WTC11 (cell line): ENCODE data around the gene RGMA. TPM values are rescaled to one million over a fixed set of nuclear protein-coding genes. Genes with fewer than 3 reads are reported as not detected.

Source experiments
- ATAC-seq: fragments of 200-7000 bp; cut with Tn5 transposase; 2 replicates; pipeline ENCODE4 v1.10.0; 2021; ENCODE audit warnings: mild to moderate bottlenecking, moderate library complexity
- CTCF ChIA-PET: fragments of 300-600 bp; sonication (Branson Sonifier 250); formaldehyde crosslinking; loops from one replicate; lab custom pipeline; 2021; ENCODE audit warnings: antibody characterized with exemption; lab: Charles Lee
- POLR2A ChIA-PET: fragments of 350-600 bp; sonication (Branson Sonifier 250); formaldehyde crosslinking; loops from one replicate; lab custom pipeline; 2021; ENCODE audit warnings: antibody characterized with exemption; lab: Charles Lee
- DNase-seq: peaks from one replicate; pipeline ENCODE4 v3.0.0; 2021; ENCODE audit warnings: low spot score
- H3K27ac Mint-ChIP-seq: 2 replicates; pipeline ENCODE4 v1.8.0; 2021; ENCODE audit warnings: mixed read lengths
- H3K27me3 Mint-ChIP-seq: 2 replicates; pipeline ENCODE4 v1.8.0; 2021; ENCODE audit warnings: low read depth, mild to moderate bottlenecking, moderate library complexity, mixed read lengths
- H3K36me3 Mint-ChIP-seq: 2 replicates; pipeline ENCODE4 v1.8.0; 2021; ENCODE audit warnings: mixed read lengths
- H3K4me1 Mint-ChIP-seq: 2 replicates; pipeline ENCODE4 v1.8.0; 2022; ENCODE audit warnings: mixed read lengths
- H3K4me3 Mint-ChIP-seq: 2 replicates; pipeline ENCODE4 v1.8.0; 2021; ENCODE audit warnings: mild to moderate bottlenecking, moderate library complexity, mixed read lengths
- H3K9me3 Mint-ChIP-seq: 2 replicates; pipeline ENCODE4 v1.8.0; 2021; ENCODE audit warnings: mixed read lengths
- AR ChIP-seq: fragments of 250-450 bp; sonication (Bioruptor Pico); IDR thresholded peaks from 2 replicates; pipeline ENCODE4 v1.9.0; 2021; ENCODE audit warnings: mild to moderate bottlenecking
- GABPB1 ChIP-seq: sonication (generic); formaldehyde crosslinking; IDR thresholded peaks from 2 replicates; pipeline ENCODE4 v1.8.1; 2023; ENCODE audit warnings: mild to moderate bottlenecking, missing genetic modification reagents
- GRHL2 ChIP-seq: fragments of 250-450 bp; sonication (Bioruptor Pico); IDR thresholded peaks from 2 replicates; pipeline ENCODE4 v1.8.0; 2022; ENCODE audit warnings: mild to moderate bottlenecking, moderate library complexity; ENCODE audit not compliant: insufficient replicate concordance, severe bottlenecking
- IRF2 ChIP-seq: sonication (generic); formaldehyde crosslinking; IDR thresholded peaks from 2 replicates; pipeline ENCODE4 v1.8.0; 2022; ENCODE audit warnings: low read depth, missing genetic modification reagents, borderline replicate concordance
- JAZF1 ChIP-seq: fragments of 250-450 bp; sonication (Bioruptor Pico); IDR thresholded peaks from 2 replicates; pipeline ENCODE4 v1.9.0; 2021; ENCODE audit warnings: moderate library complexity, mild to moderate bottlenecking, inconsistent platforms
- KAT7 ChIP-seq: sonication (generic); formaldehyde crosslinking; IDR thresholded peaks from 2 replicates; pipeline ENCODE4 v1.8.1; 2023; ENCODE audit warnings: missing genetic modification reagents, mild to moderate bottlenecking, borderline replicate concordance
- MLX ChIP-seq: sonication (generic); formaldehyde crosslinking; IDR thresholded peaks from 2 replicates; pipeline ENCODE4 v1.8.1; 2023; ENCODE audit warnings: mild to moderate bottlenecking, missing genetic modification reagents, moderate library complexity
- NFATC4 ChIP-seq: fragments of 250-450 bp; sonication (Bioruptor Pico); IDR thresholded peaks from 2 replicates; pipeline ENCODE4 v1.9.0; 2021; ENCODE audit warnings: mild to moderate bottlenecking
- NR1H2 ChIP-seq: sonication (generic); formaldehyde crosslinking; IDR thresholded peaks from 2 replicates; pipeline ENCODE4 v1.9.0; 2021; ENCODE audit warnings: mild to moderate bottlenecking, moderate library complexity, missing genetic modification reagents
- NR3C1 ChIP-seq: sonication (generic); formaldehyde crosslinking; conservative IDR thresholded peaks from 2 replicates; pipeline ENCODE4 v1.8.1; 2023; ENCODE audit warnings: low read depth, mild to moderate bottlenecking, missing genetic modification reagents
- PRRX2 ChIP-seq: fragments of 250-450 bp; sonication (Bioruptor Pico); IDR thresholded peaks from 2 replicates; pipeline ENCODE4 v1.8.0; 2021; ENCODE audit warnings: mild to moderate bottlenecking
- RORB ChIP-seq: fragments of 250-450 bp; sonication (Bioruptor Pico); IDR thresholded peaks from 2 replicates; pipeline ENCODE4 v1.9.0; 2021; ENCODE audit warnings: mild to moderate bottlenecking
- TP53 ChIP-seq: sonication (generic); formaldehyde crosslinking; IDR thresholded peaks from 2 replicates; pipeline ENCODE4 v1.8.1; 2023; ENCODE audit warnings: mild to moderate bottlenecking, missing genetic modification reagents
- ZBTB21 ChIP-seq: sonication (generic); formaldehyde crosslinking; IDR thresholded peaks from 2 replicates; pipeline ENCODE4 v1.8.1; 2023; ENCODE audit warnings: mild to moderate bottlenecking, missing genetic modification reagents, borderline replicate concordance
- ZNF121 ChIP-seq: sonication (generic); formaldehyde crosslinking; IDR thresholded peaks from 2 replicates; pipeline ENCODE4 v1.8.0; 2023; ENCODE audit warnings: missing genetic modification reagents
- ZNF396 ChIP-seq: fragments of 250-450 bp; sonication (Bioruptor Pico); IDR thresholded peaks from 2 replicates; pipeline ENCODE4 v1.8.0; 2021; ENCODE audit warnings: mild to moderate bottlenecking, moderate library complexity, borderline replicate concordance
- ZNF671 ChIP-seq: fragments of 250-450 bp; sonication (Bioruptor Pico); IDR thresholded peaks from 2 replicates; pipeline ENCODE4 v1.8.0; 2021; ENCODE audit warnings: mild to moderate bottlenecking
- total RNA-seq: library from RNA; stranded (reverse); gene quantifications from 3 replicates; pipeline ENCODE4 v1.2.3, GENCODE V29; 2021
- TF ChIP-seq, protein P1 (sequence below): sonication (generic); formaldehyde crosslinking; conservative IDR thresholded peaks from 2 replicates; pipeline ENCODE4 v1.8.1; 2022; ENCODE audit warnings: mild to moderate bottlenecking, missing genetic modification reagents
- TF ChIP-seq, protein P2 (sequence below): sonication (generic); formaldehyde crosslinking; IDR thresholded peaks from 2 replicates; pipeline ENCODE4 v1.8.0; 2022; ENCODE audit warnings: mild to moderate bottlenecking, missing genetic modification reagents
- TF ChIP-seq, protein P3 (sequence below): sonication (generic); formaldehyde crosslinking; IDR thresholded peaks from 2 replicates; pipeline ENCODE4 v1.8.0; 2022; ENCODE audit warnings: missing genetic modification reagents
- TF ChIP-seq, protein P4 (sequence below): fragments of 250-450 bp; sonication (Bioruptor Pico); IDR thresholded peaks from 2 replicates; pipeline ENCODE4 v2.1.2; 2022; ENCODE audit warnings: mild to moderate bottlenecking, moderate library complexity
- TF ChIP-seq, protein P5 (sequence below): fragments of 250-450 bp; sonication (Bioruptor Pico); IDR thresholded peaks from 2 replicates; pipeline ENCODE4 v1.8.0; 2021; ENCODE audit warnings: mild to moderate bottlenecking
- TF ChIP-seq, protein P6 (sequence below): fragments of 250-450 bp; sonication (Bioruptor Pico); IDR thresholded peaks from 2 replicates; pipeline ENCODE4 v1.9.0; 2021; ENCODE audit warnings: mild to moderate bottlenecking

Gene RGMA
- total RNA-seq, 1 experiment from 2014 or later: 47.2 TPM

DNA sequence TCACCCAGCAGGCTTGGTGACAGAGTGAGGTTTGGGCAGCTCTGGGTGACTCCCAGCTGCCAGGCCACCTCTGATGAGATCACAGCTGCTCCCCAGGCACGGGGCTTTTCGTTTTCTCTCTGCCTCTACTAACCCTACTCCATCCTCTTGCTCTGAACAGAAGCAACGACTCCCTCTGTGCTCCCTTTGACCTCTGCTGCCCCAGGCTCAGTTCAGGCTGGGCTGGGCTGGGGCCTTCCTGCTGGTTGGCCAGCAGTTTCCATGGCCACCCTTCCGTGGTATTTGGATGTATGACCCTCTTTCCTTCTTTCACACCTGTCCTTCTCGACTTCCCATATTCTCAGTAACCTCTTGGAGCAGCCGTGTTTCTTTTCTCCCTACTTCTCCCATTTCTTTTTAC is 8.6 kb downstream of the RGMA start:
- ChIA-PET POLR2A (no interaction called here), CTCF (interaction anchor here (1.4 kb wide), 1 partner anchor 50 kb away, joined by 3 read pairs; no protein-coding TSS in a partner anchor)
- TF ChIP-seq PRRX2 (CRISPR knock-in tag) (no peak), TP53 (no peak), ZNF671 (no peak), IRF2 (no peak), GRHL2 (CRISPR knock-in tag) (no peak), RORB (CRISPR knock-in tag) (no peak)
- Mint-ChIP-seq H3K9me3 (no peaks in the 10 kb centered on the region), H3K27ac (no peak overlapping the region), H3K27me3 (no peaks in the 10 kb centered on the region), H3K4me3 (no peak overlapping the region), H3K36me3 (0 out of 2 replicates have a peak, but pooled peaks cover 5% of the 10 kb centered on the region), H3K4me1 (peaks cover 25% of the 10 kb centered on the region)
- ATAC-seq (peak; percentile 34; the same call in 1 of the 2 replicates), DNase-seq (no peak)

- CTCF ChIA-PET: interaction anchor here (0.8 to 4.2 kb wide), 4 partner anchors 11 to 279 kb away, joined by 4 to 48 read pairs (median 8); partner anchors contain the start of gene RGMA
- ATAC-seq: no peak
- no peaks in the 10 kb centered on the region for H3K9me3 Mint-ChIP-seq
- H3K27me3 Mint-ChIP-seq: peaks cover 16% of the 10 kb centered on the region
- TF ChIP-seq GABPB1 (CRISPR knock-in tag) (no peak), JAZF1 (CRISPR knock-in tag) (no peak), NR1H2 (CRISPR knock-in tag) (no peak), ZNF396 (CRISPR knock-in tag) (no peak), ZNF121 (CRISPR knock-in tag) (no peak), NFATC4 (CRISPR knock-in tag) (no peak), RORB (CRISPR knock-in tag) (no peak), KAT7 (CRISPR knock-in tag) (no peak), ZBTB21 (CRISPR knock-in tag) (no peak), MLX (no peak), NR3C1 (CRISPR knock-in tag) (no peak), AR (CRISPR knock-in tag) (no peak), TP53 (no peak)
- TF ChIP-seq, protein P1, sequence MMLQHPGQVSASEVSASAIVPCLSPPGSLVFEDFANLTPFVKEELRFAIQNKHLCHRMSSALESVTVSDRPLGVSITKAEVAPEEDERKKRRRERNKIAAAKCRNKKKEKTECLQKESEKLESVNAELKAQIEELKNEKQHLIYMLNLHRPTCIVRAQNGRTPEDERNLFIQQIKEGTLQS (CRISPR knock-in tag): no peak
- TF ChIP-seq, protein P2, sequence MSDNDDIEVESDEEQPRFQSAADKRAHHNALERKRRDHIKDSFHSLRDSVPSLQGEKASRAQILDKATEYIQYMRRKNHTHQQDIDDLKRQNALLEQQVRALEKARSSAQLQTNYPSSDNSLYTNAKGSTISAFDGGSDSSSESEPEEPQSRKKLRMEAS: no peak
- TF ChIP-seq, protein P3, sequence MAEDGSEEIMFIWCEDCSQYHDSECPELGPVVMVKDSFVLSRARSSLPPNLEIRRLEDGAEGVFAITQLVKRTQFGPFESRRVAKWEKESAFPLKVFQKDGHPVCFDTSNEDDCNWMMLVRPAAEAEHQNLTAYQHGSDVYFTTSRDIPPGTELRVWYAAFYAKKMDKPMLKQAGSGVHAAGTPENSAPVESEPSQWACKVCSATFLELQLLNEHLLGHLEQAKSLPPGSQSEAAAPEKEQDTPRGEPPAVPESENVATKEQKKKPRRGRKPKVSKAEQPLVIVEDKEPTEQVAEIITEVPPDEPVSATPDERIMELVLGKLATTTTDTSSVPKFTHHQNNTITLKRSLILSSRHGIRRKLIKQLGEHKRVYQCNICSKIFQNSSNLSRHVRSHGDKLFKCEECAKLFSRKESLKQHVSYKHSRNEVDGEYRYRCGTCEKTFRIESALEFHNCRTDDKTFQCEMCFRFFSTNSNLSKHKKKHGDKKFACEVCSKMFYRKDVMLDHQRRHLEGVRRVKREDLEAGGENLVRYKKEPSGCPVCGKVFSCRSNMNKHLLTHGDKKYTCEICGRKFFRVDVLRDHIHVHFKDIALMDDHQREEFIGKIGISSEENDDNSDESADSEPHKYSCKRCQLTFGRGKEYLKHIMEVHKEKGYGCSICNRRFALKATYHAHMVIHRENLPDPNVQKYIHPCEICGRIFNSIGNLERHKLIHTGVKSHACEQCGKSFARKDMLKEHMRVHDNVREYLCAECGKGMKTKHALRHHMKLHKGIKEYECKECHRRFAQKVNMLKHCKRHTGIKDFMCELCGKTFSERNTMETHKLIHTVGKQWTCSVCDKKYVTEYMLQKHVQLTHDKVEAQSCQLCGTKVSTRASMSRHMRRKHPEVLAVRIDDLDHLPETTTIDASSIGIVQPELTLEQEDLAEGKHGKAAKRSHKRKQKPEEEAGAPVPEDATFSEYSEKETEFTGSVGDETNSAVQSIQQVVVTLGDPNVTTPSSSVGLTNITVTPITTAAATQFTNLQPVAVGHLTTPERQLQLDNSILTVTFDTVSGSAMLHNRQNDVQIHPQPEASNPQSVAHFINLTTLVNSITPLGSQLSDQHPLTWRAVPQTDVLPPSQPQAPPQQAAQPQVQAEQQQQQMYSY (CRISPR knock-in tag): no peak
- TF ChIP-seq, protein P4, sequence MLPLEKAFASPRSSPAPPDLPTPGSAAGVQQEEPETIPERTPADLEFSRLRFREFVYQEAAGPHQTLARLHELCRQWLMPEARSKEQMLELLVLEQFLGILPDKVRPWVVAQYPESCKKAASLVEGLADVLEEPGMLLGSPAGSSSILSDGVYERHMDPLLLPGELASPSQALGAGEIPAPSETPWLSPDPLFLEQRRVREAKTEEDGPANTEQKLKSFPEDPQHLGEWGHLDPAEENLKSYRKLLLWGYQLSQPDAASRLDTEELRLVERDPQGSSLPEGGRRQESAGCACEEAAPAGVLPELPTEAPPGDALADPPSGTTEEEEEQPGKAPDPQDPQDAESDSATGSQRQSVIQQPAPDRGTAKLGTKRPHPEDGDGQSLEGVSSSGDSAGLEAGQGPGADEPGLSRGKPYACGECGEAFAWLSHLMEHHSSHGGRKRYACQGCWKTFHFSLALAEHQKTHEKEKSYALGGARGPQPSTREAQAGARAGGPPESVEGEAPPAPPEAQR (CRISPR knock-in tag): no peak
- TF ChIP-seq, protein P5, sequence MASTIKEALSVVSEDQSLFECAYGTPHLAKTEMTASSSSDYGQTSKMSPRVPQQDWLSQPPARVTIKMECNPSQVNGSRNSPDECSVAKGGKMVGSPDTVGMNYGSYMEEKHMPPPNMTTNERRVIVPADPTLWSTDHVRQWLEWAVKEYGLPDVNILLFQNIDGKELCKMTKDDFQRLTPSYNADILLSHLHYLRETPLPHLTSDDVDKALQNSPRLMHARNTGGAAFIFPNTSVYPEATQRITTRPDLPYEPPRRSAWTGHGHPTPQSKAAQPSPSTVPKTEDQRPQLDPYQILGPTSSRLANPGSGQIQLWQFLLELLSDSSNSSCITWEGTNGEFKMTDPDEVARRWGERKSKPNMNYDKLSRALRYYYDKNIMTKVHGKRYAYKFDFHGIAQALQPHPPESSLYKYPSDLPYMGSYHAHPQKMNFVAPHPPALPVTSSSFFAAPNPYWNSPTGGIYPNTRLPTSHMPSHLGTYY (CRISPR knock-in tag): no peak
- TF ChIP-seq, protein P6, sequence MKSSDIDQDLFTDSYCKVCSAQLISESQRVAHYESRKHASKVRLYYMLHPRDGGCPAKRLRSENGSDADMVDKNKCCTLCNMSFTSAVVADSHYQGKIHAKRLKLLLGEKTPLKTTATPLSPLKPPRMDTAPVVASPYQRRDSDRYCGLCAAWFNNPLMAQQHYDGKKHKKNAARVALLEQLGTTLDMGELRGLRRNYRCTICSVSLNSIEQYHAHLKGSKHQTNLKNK (CRISPR knock-in tag): no peak
- TF ChIP-seq, all 79 proteins: peak for 0
- Mint-ChIP-seq H3K27ac (no peak overlapping the region), H3K36me3 (no peaks in the 10 kb centered on the region), H3K4me3 (no peak overlapping the region), H3K4me1 (peaks cover 43% of the 10 kb centered on the region)
- POLR2A ChIA-PET: interaction anchor here (0.6 kb wide), 1 partner anchor 548 kb away, joined by 3 read pairs; no protein-coding TSS in a partner anchor
- DNase-seq: no peak
Measured at GRCh38 chr15:93076875-93077274, 12.1 kb downstream of the RGMA start.
